Measurements from ENCODE around the gene EDAR. TPM values are rescaled to one million over a fixed set of nuclear protein-coding genes. Genes with fewer than 3 reads are reported as not detected.

The EDAR gene
- total RNA-seq, 1 experiment from 2014 or later, result not detected

DNA sequence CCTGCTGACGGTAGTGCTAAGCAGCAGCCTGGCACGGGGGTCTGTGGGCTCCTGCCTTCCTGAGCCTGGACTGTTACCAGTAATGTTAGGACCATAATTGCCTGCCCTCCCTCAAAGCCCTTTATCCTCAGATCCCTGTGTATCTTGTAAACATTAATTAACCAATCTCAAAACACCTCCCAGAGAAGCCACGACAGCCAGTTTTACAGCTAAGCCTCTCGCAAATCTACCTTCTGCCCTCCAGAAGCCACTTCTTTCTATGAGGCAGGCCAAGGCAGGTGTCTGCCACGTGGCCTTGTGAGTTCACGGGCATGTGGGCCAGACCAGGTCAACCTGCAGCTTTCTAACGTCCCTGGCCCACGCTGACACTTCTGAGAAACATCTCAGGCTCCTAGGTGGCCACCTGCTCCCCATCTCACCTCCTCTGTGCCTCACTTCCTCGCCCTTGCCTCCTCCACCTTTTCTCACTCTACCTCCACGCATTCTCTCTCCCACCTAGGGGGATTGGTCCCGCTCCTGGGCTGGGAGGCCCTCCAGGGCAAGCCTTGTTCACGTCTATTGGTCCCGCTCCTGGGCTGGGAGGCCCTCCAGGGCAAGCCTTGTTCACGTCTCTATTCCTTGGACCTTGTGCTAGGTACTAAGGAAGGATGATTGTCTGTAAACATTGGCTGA is 64.3 kb downstream of the EDAR start:
- DNase-seq (ENCODE audit: low spot score), result no peak

DNA sequence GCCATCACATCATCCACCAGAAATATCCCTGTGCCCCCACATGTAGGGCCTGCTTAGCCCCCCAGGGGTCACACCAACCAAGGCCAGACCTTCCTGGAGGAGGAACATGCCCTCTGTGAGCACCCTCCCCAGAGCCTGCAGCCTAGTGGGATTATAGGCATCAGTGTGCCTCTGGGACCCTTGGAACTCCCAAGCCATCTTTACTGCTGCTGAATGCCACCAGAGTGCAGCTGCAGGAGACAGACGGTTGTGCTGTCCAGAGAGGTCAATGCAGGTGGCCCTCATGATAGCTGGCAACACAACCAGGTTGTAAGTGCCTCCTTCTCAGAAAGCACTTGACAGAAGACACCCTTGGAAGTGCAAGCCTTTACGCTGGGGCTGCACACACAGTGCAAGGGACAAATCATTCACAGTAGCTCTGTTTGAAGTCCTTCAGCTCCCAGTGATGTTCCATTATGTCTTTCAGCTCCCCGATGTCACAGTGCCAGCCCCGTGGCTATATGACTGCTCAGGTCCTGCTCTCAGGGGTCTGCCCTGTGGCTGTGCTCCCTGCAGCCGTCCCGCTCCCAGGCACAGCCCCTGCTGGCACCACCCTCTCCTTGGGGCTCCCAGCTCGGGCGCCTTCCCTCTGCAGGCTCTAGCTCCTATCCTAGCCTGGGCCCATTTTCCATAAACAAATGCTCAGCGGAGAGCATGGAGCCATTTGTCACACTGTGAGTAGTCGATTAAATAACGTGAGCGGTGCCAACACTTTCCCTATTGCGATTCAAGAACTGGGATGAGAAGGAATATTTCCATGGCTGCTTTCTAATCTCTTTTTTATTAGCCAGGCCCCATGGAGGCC is 65.1 kb downstream of the EDAR start:
- DNase-seq (ENCODE audit: low spot score), result no peak

DNA sequence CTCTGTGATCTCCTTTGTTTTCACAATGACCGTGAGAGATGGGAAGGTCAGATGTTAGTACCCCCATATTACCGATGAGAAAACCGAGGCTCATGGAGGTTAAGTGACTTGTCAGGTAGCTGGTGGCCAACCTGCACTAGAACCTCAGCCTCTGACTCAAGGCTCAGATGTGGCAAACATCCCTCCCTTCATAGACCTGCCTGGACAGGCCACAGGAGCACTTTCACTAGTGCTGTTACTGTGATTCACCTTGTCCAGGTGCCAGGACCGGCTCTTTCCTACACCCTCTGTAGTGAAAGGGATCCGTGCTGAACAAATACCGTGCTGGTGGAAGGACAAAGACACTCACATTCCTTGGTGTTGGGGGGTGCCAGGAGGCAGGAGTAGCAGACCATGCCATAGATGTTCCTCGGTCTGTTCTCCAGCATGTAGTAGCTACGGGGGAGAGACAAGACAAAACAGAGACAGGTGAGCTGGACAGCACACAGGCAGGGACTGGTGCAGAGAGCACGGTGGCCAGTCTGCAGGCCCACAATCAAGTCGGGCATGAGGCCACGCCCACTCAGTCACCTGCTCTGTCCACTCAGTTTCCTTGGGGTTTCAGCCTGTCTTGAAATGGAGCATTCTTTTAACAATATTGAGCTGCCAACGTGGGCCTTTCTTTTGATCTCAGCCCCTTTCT is 65.9 kb downstream of the EDAR start:
- no peak for DNase-seq (ENCODE audit: low spot score)

DNA sequence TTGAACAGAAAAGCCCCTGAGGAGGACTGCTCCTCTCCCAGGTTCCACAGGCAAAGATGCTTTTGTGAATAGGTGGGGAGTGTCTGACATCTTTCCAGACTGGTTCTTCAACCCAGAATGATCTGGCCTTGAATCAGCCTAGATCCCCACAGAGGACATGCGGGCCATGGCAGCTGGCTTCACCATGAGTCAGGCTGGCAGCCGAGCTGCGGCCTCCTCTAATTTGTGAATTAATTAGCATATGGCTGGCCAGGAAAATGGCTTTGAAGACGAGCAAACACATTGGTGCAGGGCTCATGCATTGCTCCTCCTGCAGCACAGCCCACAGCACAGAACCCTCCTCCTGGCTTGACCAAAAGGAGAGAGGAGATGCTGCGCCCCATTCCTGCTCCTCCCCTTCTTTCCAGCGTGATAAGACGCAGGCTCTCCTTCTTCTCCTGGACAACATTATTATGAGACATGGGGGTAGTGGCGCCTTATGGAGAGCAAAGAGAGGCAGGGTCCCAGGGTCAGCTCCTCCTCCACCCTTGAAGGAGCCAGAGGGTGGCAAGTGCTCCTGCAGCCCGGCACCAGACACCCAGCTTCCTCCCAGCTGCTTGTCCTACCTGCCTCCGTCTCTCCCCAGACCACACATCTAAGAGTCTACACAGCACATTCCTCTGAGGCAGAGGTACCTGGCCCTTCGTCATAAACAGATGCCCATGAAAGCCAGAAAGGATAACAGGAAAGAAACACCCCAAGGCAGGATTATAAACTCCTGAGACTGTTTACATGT is 66.7 kb downstream of the EDAR start:
- DNase-seq (ENCODE audit: low spot score), result peak; percentile 54

DNA sequence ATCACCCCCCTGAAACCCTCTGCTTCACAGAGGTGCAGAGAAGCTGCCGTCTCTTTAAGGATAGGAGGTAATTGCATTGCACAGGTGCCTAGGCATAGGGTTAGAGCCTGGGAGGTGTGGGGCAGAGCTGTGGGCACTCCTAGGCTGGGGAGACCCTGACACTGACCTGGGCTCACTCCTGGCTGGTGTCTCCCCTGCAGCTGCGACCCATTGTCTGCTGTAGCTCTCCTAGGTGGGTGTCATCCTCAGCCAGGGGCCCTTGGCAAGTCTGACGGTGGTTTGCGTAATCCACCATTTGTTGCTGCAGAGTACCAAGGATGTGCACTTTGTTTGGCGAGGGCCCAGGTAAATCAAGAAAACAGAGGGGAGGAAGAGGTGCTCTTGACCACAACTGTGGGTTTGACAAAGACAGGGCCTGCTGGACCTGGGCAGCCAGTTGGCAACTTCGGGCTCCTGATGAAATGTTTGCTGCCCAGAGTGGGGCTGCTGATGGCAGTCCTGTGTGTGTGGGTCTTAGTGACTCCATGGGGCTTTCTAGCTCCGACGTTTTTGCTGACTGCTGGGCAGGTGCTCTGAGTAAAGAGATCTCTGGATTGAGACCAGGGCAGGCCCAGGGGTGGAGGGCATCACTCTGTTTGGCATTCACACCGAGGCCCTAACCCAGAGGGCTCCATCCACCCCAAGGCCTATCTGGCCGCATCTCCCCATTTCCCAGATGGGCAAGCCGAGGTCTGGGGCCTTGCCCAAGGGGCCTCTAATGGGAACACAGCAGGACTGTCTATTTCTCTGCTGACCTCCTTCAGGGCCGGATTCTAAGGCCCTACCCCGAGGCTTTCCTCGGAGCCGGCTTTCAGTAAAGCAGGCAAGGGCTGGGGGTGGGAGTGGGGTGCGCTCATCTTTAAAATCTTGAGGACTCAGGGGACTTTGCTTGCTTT is 67.7 kb downstream of the EDAR start:
- DNase-seq (ENCODE audit: low spot score), result no peak

DNA sequence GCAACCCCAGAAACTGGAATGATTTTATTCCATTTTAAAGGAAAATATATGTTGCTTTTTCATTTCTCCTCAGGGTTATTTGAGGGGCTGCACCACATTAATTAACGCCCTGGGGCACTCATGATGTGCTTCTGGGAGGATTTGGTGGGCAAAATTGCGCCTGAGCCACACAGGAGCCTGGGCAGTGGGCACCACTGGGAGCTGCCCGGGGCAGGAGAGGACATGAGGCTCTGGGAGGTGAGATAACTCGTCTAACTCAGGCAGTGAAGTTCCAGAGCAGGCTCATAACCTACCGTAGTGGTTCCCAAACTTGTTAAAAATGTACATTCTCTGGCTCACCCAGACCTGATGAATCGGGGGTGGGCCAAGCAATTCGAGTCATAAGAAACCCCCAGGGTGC is 68.3 kb downstream of the EDAR start:
- DNase-seq (ENCODE audit: low spot score), result no peak

DNA sequence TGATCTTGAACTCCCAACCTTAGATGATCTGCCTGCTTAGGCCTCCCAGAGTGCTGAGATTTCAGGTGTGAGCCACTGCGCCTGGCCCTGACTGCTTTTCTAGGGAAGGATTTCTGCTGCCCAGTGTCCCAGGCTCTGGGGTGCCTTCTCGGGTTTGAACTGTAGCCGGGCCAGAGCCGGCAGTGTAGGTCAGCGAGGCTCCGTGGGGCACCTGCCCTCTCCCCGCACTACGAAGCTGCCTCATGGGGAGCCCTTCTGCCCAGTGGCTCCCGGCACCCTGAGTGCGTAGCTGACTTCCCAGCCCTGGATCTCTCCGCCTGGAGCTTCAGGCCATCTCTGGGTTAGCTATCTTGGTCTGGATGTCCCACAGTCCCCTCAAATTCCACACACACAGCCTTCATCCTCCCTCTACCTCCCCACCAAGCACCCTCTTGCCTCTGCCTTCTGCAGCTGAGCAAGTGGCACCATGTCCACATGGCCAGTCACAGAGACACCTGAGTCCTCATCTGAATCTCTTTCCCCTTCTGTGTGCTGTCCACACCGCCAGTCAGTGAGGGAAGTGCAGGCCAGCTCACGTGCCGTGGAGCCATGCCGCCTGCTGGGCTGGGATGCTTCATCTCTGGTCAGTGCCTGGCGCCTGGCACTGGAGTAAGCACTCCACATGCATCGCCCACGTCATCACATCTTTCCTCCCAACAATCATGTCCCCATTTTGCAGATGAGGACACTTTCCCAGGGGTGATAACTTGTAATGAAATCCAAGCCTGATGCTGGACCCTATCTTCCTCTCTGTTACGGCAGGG is 69.2 kb downstream of the EDAR start:
- no peak for DNase-seq (ENCODE audit: low spot score)

DNA sequence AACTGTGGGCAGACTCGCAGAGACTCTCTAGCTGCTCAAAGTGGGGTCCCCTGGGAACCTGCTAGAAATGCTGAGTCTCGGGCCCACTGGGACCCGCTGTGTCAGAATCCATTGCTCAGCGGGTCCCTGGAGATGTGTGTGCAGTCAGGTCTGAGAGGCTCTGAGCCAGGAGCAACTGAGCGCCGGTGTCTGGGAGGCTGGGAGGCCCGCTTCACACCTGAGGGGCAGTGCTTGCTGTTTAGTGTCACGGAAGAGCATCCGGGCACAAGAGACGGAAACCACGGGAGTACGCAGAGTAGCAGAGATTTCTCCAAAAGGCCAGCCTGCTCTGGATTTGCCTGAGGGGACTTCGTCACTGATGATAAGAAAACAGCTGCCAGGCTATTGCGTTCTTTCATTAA is 70.1 kb downstream of the EDAR start:
- no peak for DNase-seq (ENCODE audit: low spot score)

DNA sequence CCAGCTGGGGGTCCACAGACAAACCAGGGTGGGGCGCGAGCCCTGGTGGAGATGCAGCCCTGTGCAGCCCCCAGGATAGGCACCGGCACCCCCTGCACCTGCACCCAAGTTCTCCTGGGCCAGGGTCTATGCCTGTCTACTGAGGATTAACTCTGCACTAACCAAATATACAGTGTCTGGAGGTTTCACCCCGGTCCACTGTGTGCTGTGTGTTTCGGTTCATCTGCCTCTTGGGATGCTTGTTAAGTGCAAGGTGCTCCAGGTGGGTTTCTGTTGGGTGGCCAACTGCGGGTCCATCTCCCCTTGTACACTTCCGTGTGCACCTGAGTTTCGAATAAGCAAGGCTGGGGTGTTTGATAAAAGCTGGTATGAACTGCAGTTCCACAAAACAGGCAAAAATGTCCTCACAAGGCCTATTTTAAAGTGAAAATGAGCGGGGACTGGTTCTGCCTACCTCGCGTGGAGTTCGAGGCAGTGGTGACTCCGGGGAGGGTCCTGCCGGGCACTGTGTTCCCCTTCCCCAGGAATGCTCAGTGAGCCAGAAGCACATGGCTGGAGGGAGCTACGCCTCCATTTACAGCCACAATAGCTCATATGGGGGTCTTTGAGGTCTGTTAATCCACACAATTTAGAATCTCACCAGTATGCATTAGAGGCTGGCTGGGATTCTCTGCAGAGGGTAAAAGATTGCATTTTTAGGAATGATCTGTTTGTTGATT is 70.7 kb downstream of the EDAR start:
- DNase-seq (ENCODE audit: low spot score), result no peak

DNA sequence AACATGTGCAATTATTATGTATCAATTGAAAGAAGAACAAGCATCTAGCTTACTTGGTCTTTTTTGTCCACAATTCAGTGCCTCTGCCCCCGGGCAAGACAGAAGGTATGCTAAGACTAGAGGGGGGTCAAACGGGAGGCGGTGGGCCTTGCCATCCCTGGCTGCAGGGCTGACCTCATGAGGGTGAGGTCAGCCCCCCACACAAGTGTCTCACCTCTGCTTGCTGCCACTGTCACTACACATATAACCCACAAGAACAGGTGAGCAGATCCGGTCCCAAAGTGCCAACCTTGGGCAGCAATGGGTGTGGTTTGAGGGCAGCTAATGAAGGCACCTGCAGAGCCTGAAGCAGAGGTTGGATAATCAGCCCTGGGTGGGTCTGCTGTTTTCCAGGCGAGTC is 71.5 kb downstream of the EDAR start:
- no peak for DNase-seq (ENCODE audit: low spot score)

DNA sequence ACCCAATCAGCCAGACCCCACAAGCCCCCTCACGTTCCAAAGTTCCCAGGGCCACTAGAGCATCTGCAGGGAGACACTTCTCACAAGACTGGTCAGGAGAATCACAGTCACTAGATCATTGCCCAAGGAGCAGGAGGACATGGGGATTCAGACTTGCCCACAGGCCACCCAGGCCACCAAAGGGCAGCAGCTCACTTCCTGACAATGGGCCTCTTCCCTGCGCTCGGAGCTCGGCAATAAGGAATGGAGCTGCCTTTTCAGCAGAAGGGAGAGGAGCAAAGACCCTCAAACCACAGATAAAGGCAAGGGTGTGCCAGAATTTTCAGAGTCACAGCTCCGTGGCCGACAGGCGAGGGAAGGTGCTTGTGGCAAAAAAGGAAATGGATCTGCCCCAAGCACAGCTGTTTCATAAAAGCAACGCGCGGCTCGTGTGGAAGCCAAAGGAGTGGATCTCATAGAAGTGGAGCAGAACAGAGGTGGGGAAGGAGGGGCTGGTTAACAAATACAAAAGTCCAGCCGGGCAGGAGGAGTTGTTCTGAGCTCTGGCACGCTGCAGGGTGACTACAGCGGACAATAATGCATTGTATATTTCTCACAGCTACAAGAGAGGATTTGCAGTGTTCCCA is 72.1 kb downstream of the EDAR start:
- DNase-seq (ENCODE audit: low spot score), result no peak

DNA sequence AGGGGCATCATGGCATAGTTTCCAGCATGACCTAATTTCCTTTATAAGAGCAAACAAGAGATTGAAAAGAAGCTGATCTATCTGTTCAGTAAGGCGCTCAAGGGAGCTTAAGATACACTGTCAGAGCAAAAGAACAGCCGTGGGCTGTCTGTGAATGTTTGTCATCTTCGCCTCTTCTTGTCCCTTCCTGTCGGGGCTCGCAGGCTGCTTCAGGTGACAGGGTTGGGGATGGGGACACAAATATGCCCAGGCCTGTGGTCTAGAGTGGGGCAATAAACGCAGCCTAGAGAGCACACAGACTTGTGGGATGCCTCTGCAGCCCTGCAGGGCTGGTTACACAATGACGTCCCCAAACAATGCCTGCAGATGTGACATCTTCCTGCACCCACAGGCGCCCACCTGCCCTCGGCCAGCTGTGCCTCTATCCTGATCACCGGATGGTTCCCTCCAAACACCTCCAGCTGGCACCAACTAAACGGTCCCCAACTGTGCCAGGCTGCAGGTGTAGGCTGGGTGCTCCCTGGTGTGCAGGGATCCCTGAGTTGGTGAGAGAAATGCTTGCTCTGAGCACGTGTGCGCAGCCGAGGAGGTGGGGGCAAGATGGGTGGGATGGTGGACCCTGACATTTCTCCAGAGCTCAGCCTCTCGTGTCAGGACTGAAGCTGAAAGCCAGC is 72.8 kb downstream of the EDAR start:
- no peak for DNase-seq (ENCODE audit: low spot score)

DNA sequence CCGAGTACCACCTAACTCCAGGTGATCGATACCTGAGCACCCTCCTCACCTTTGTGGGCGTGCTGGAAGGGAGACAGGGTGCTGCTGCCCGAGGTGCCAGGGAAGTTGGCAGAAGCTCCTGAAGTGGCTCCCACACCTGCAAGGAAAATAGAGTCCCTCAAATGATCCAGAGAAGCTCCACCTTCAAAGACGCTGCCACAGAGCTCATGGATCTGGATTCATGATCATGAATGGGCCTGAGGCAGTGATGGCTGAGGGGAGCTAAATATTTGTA is 76.5 kb downstream of the EDAR start:
- DNase-seq (ENCODE audit: low spot score), result no peak

DNA sequence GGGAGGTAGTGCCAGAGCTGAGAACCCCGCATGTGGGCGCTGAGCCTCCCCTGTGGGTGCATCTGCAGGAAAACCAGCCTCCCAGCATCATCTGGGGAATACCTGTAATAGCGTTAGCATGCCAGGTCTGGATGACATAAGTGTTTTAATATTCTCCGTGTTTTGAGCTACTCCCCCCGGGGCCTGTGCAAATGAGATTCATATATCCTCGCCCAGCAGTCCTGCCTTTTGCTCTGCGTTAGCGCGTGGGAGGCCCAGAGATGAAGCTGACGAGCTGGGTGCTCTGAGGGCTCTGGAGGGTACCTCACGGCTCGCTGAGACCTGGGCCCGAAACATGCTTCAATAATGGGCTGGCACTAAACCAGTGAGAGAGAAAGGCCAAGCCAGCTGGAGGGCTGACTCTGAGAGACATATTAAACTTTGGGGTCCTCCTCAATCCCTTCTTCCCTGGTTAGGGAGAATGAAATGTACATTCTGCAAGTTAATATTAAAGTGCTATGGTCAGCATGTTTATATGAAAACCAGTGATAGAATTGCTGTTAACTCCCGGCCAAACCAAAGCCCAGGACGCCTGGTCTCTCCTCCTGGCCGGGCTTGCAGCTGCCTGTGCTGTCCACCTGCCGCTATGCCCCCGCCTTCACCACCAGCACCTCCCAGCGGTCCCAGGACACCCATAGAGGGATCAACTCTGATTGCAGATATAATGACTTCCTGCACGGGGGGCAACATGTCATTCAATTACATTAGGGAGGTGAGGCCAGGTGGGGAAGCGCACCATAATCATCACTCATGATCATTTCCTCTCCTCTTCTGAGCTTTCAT is 77.0 kb downstream of the EDAR start:
- no peak for DNase-seq (ENCODE audit: low spot score)

DNA sequence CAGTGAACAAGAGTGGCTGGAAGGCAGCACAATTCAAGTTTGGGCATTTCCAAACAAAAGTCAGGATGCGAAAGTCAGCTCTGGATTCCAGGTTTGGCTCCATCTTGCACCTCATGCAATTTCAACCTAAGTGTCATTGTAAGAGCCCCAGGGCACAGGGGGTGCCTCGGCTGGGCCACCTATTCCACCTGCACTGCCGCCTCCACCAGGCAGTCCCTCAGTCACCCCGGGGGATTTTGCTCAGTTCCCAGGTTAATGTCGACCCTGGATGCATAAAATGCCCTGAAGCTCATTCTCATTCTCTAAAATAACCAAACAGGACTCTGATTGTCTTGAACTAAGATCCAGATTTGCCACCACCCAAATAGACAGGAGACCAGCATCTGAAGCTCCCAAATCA is 77.6 kb downstream of the EDAR start:
- DNase-seq (ENCODE audit: low spot score), result no peak

DNA sequence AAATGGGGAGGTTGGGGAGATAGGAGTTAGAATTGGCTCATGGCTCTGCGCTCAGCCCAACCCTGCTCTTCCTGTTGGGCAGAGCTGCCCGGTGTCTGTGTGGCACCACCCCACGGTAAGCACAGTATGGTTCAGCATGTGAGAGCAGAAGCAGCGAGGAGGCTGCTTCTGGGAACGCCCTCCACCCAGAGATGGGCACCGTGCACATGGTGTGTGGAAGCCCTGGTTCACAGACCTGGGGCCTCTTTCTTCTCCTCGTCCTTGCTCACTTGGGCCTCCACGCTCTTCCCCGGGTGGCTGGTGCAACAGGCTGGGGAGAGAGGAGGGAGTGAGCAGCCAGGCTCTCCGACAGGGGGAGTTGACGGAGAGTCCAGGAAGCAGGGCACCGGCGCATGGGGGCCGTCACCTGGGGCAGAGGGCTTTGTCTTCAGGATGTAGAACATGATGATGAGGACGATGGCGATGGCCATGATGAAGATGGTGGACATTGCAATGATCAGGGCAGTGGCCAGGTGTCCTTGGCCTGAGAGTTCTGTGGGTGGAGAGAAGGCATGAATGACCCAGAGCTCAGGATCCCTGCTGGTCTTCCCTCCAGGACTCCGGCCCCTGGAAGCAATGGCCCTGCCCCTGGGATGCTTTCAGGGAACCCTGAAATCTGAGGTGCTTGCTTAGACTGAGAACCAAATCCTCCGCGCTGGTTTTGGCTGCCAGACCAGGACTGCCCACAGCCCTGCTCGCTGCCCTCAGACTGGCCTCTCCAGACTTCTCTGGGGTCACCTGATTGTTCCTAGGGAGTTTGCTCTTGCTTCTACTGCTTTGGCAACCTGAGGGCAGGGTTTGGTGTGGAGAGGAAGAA is 78.3 kb downstream of the EDAR start:
- DNase-seq (ENCODE audit: low spot score), result no peak

DNA sequence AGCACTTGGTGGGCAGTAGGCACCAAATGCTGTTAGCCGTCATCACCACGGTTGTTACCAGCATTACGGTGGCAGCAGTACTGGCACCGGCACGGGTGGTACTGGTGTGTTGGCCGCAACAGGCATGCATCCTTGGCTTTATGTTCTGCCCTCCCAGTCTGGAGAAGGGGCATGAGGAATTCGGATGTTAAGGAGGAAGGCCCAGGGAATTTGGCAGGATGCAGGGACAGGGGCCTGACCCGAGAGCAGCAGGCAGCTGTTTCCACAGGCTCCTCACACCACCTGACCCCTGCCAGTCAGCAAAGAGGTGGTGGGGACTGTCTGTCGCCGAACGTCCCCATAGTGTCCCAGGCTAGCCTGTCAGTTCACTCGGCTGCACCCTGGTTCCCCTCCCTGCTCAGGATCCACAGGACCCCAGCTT is 79.0 kb downstream of the EDAR start:
- DNase-seq (ENCODE audit: low spot score), result no peak

Measured in A172 (cell line).